Bronchial epithelial cell (primary cell): Measurements from ENCODE around the gene HOXA3. TPM values are rescaled to one million over a fixed set of nuclear protein-coding genes. Genes with fewer than 3 reads are reported as not detected.
A peak's percentile ranks its signal among the peaks of the same experiment; 100 is the strongest.

Experiments used
- DNase-seq: peaks from one replicate; pipeline ENCODE4 v3.0.0-alpha.2; 2010; ENCODE audit warnings: low read depth
- FAIRE-seq: peaks from 2 replicates; lab custom pipeline; 2011; peaks lifted over from hg19 to GRCh38; lab: Jason Lieb, UNC
- H3K27me3 ChIP-seq: 2 replicates; pipeline ENCODE4 v1.5.1; 2011; ENCODE audit warnings: low read length; ENCODE audit not compliant: control insufficient read depth, insufficient read depth
- H3K36me3 ChIP-seq: 2 replicates; pipeline ENCODE4 v1.5.1; 2011; ENCODE audit warnings: low read length; ENCODE audit not compliant: control insufficient read depth, insufficient read depth
- H3K4me3 ChIP-seq: 2 replicates; pipeline ENCODE4 v1.5.1; 2011; ENCODE audit warnings: mild to moderate bottlenecking, low read depth, low read length, control low read depth
- total RNA-seq: library from RNA; depleted of rRNA; stranded (reverse); fragments of >200 nt; gene quantifications from 2 replicates; pipeline ENCODE4 v1.2.1, GENCODE V29; 2014
- TF ChIP-seq, protein P1 (sequence below): IDR thresholded peaks from 2 replicates; pipeline ENCODE4 v1.5.1; 2011; ENCODE audit warnings: mild to moderate bottlenecking, moderate library complexity, low read length, control low read depth, inconsistent platforms; ENCODE audit not compliant: insufficient read depth, severe bottlenecking

Gene HOXA3
- total RNA-seq, 1 donor from 2014 or later: not detected

DNA sequence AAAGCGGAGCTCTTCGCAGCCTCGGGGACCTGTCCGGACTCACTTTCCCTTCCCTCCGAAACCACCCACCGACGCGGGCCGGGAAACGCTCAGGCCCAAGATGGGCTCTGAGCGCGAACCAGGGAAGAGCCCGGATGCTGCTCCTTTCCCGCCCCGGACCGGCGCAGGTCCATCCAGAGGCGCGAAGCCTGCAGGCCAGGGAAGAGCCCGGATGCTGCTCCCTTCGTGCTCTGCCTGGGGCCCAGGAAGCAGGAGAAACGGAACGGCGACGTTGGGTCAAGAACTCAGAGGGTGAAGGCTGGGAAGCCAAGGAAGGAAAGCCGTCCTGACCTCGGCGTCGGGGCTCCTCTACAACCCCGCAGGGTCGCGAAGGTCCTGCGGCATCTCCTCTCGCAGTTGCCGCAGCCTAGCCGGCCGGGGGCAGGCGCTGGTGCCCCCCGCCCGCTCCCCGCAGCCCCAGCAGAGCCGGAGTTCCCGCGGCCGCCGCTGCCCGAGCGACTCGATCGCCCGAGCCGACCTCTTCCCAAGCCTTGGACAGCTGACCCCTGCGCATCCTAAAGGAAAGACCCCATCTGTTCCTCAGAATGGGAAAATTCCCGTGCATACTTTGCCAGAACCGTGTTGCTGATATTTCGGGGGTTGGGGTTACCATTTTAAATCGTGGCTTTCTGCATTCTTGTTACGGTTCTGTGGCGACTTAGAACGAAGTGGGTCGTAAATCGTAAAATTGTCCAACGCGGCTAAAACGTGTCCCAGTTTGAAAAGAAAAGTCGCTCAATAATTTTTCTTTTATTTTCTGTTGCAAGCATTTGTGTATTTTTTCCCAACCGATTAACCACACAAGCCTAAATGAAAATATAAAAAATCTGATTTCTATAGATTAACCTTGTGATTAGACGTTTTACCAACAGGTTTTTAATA is 64.1 kb downstream of the HOXA3 start:
- no peak overlapping the region for H3K4me3 ChIP-seq
- TF ChIP-seq, protein P1, sequence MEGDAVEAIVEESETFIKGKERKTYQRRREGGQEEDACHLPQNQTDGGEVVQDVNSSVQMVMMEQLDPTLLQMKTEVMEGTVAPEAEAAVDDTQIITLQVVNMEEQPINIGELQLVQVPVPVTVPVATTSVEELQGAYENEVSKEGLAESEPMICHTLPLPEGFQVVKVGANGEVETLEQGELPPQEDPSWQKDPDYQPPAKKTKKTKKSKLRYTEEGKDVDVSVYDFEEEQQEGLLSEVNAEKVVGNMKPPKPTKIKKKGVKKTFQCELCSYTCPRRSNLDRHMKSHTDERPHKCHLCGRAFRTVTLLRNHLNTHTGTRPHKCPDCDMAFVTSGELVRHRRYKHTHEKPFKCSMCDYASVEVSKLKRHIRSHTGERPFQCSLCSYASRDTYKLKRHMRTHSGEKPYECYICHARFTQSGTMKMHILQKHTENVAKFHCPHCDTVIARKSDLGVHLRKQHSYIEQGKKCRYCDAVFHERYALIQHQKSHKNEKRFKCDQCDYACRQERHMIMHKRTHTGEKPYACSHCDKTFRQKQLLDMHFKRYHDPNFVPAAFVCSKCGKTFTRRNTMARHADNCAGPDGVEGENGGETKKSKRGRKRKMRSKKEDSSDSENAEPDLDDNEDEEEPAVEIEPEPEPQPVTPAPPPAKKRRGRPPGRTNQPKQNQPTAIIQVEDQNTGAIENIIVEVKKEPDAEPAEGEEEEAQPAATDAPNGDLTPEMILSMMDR: no peak
- H3K36me3 ChIP-seq: no peaks in the 10 kb centered on the region
- peaks cover 27% of the 10 kb centered on the region for H3K27me3 ChIP-seq
- no peak for FAIRE-seq
- DNase-seq: no peak

DNA sequence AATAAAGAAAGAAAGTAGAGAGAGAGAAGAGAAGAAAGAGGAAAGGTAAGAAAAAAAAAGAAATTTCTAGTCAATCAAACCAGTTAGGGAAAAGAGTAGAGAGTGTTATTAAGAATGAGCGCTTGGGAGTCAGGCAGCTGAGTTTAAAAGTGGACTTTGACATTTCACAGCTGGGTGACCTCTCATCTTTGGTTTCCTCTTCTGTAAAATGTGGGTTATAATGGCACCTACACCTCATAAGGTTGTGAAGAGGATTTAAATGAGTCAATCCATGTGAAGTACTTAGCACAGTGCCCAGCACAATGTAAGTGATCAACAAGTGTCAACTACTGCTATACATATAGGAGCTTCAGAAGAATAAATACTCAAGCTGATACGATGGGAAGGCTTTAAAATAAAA is 68.7 kb downstream of the HOXA3 start:
- no peak overlapping the region for H3K4me3 ChIP-seq
- FAIRE-seq: no peak
- no peak for DNase-seq
- H3K36me3 ChIP-seq: no peaks in the 10 kb centered on the region
- TF ChIP-seq, protein P1: no peak
- H3K27me3 ChIP-seq: peaks cover 7% of the 10 kb centered on the region

DNA sequence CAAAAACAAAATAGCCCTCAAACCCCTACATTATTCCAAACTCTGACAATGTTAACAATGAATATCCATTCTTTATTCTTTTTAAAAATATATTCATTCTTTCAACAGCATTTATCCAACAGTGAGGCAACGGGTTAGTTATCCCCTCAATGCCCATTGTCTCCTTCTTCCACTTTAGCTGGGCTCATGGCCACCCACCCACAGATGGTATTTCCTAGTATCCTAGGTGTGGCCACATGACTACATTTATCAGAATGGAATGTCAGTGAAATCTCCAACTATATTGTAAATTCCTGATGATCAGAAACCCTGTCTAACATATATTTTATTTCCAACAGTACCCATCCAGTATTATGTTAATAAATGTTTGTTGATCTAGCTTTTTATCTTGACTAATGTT is 70.2 kb downstream of the HOXA3 start:
- FAIRE-seq (no peak), DNase-seq (peak; percentile 38)
- Histone ChIP-seq H3K27me3 (no peaks in the 10 kb centered on the region), H3K4me3 (no peak overlapping the region), H3K36me3 (no peaks in the 10 kb centered on the region)
- TF ChIP-seq, protein P1: no peak

DNA sequence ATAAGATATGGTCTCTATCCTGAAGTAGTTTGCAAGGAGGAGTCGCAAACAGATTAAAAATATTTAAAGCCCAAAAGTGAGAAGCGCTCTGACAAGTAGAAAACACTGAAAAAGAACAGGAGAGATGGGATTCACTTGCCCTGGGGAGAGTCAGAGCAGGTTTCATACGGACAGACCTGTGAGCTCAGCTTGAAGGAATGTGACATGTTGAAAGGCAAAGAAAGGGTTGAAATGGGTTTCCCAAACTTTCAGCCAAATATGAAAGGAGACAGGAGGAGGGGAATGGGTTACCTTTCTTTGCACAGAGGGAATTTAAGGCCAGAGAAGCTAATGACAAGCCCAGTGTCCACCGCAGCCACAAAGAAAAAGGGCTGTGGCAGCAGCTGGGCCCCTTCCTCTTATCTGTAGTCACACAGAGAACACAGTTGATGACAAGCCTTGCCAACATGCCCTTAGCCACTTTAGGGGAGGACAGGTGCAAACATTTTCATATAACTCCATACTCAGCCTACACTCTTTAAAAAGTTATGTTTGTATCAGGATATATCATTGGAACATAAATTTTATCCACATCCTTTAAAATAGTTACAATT is 71.4 kb downstream of the HOXA3 start:
- TF ChIP-seq, protein P1: no peak
- H3K36me3 ChIP-seq: no peaks in the 10 kb centered on the region
- DNase-seq (peak; percentile 67), FAIRE-seq (no peak)
- no peak overlapping the region for H3K4me3 ChIP-seq
- H3K27me3 ChIP-seq: no peaks in the 10 kb centered on the region

DNA sequence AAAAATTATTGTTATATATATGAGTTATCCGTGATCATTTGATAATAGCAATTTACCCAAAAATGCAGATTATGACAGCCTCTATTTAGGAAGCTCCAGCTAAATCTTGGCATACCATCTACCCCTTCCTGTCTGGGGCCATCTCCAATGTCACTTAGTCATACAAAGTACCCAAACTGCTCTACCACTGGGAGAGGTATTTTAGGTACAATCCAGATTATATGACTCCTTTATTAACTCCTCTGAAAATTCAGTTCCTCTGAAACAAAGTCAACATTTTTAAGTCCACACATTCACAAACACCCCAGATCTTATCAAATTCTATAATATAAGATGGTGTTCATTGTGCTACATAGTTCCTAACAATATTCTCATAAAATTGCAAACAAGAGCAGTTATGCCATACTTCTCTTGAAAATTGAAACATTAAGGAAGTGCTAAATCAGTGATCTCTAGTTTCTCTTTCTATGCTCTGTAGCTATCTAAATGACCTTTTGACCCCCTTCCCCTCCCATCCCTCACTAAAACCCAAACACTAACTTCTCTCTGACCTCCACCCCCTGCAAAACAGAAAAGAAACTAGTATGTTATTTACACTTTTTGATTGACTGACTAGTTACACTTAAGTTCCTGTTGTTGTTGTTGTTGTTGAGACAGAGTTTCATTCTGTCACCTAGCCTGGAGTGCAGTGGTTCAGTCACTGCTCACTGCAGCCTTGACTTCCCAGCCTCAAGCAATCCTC is 73.0 kb downstream of the HOXA3 start:
- H3K36me3 ChIP-seq: no peaks in the 10 kb centered on the region
- DNase-seq (no peak), FAIRE-seq (no peak)
- H3K27me3 ChIP-seq: no peaks in the 10 kb centered on the region
- TF ChIP-seq, protein P1: no peak
- H3K4me3 ChIP-seq: no peak overlapping the region
